ENCODE data around the gene SCO2. TPM values are rescaled to one million over a fixed set of nuclear protein-coding genes. Genes with fewer than 3 reads are reported as not detected.

Gene SCO2
- total and polyA plus RNA-seq, 2 of the 13 experiments (the other 11 are each of a cell fraction or from before 2014, with no cell fraction given), result 0.32 to 3.7 TPM

DNA sequence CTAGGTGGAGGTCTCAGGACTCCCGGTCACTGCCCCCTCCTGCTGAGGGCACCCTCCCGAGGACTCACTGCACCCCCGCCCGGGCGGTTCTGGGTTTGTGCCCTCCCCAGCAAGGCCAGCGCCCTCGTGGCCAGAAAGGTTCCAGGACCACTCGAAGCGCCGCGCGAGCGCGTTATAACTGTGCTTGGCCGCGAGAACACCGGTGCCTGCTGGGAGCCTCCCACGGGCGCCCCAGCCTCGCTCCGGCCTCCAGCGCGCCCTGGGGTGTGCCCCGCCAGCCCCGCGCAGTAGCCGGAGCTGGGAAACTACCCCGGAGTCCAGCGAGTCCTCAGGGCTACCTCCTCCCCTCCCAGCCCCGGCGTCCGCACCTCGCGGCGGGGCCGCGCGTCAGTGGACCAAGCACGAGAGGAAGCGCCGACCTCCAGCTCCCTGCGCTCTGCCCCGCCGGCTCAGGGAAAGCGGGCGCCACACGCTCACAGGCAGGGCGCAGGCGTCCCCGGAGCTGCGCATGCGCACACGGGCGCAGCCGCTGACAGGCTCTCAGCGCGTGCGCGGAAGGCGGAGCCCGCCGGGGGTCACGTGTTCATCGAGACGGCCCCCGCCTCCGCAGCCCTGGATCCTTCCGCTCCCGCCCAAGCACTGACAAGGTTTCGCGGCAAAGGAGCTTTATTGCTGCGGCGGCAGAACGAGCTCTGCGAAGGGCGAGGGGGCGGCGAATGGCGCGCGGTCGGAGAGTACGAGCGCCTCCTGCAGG lies at the start of gene SCO2 (continued):
- no peak for TF ChIP-seq ZNF713 (CRISPR knock-in tag; IDR thresholded peaks at IDR 0.05)
- no peak; the same call in 1 of the 2 replicates for TF ChIP-seq ZNF83 (CRISPR knock-in tag; IDR thresholded peaks at IDR 0.05; ENCODE audit: borderline replicate concordance)
- no peak for TF ChIP-seq PRPF4 (IDR thresholded peaks at IDR 0.05; ENCODE audit: low read depth, low read length, poor library complexity, severe bottlenecking)
- TF ChIP-seq HOXA3 (CRISPR knock-in tag; IDR thresholded peaks at IDR 0.05), result peak; percentile 72; the same call in 1 of the 2 replicates
- no peak; the same call in 1 of the 2 replicates for TF ChIP-seq NFE2L1 (CRISPR knock-in tag; IDR thresholded peaks at IDR 0.05; ENCODE audit: borderline replicate concordance)
- no peak for TF ChIP-seq PHF5A (CRISPR knock-in tag; IDR thresholded peaks at IDR 0.05; ENCODE audit: low read depth, unreplicated experiment)
- peak; percentile 81 for TF ChIP-seq GABPB1 (CRISPR knock-in tag; IDR thresholded peaks at IDR 0.05)
- TF ChIP-seq DMAP1 (CRISPR knock-in tag; IDR thresholded peaks at IDR 0.05), result peak; percentile 87
- TF ChIP-seq, protein P1, sequence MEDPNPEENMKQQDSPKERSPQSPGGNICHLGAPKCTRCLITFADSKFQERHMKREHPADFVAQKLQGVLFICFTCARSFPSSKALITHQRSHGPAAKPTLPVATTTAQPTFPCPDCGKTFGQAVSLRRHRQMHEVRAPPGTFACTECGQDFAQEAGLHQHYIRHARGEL (CRISPR knock-in tag; IDR thresholded peaks at IDR 0.05), result no peak; the same call in 1 of the 2 replicates
- TF ChIP-seq ZFP36L2 (CRISPR knock-in tag; IDR thresholded peaks at IDR 0.05), result no peak
- TF ChIP-seq ZNF773 (CRISPR knock-in tag; IDR thresholded peaks at IDR 0.05; ENCODE audit: borderline replicate concordance), result peak; percentile 58; the same call in 1 of the 2 replicates
- TF ChIP-seq KAT2B (IDR thresholded peaks at IDR 0.05; ENCODE audit: borderline replicate concordance, low read depth, low read length), result no peak
- peak; percentile 91 for TF ChIP-seq ZNF598 (CRISPR knock-in tag; IDR thresholded peaks at IDR 0.05; ENCODE audit: borderline replicate concordance)
- TF ChIP-seq, protein P2, sequence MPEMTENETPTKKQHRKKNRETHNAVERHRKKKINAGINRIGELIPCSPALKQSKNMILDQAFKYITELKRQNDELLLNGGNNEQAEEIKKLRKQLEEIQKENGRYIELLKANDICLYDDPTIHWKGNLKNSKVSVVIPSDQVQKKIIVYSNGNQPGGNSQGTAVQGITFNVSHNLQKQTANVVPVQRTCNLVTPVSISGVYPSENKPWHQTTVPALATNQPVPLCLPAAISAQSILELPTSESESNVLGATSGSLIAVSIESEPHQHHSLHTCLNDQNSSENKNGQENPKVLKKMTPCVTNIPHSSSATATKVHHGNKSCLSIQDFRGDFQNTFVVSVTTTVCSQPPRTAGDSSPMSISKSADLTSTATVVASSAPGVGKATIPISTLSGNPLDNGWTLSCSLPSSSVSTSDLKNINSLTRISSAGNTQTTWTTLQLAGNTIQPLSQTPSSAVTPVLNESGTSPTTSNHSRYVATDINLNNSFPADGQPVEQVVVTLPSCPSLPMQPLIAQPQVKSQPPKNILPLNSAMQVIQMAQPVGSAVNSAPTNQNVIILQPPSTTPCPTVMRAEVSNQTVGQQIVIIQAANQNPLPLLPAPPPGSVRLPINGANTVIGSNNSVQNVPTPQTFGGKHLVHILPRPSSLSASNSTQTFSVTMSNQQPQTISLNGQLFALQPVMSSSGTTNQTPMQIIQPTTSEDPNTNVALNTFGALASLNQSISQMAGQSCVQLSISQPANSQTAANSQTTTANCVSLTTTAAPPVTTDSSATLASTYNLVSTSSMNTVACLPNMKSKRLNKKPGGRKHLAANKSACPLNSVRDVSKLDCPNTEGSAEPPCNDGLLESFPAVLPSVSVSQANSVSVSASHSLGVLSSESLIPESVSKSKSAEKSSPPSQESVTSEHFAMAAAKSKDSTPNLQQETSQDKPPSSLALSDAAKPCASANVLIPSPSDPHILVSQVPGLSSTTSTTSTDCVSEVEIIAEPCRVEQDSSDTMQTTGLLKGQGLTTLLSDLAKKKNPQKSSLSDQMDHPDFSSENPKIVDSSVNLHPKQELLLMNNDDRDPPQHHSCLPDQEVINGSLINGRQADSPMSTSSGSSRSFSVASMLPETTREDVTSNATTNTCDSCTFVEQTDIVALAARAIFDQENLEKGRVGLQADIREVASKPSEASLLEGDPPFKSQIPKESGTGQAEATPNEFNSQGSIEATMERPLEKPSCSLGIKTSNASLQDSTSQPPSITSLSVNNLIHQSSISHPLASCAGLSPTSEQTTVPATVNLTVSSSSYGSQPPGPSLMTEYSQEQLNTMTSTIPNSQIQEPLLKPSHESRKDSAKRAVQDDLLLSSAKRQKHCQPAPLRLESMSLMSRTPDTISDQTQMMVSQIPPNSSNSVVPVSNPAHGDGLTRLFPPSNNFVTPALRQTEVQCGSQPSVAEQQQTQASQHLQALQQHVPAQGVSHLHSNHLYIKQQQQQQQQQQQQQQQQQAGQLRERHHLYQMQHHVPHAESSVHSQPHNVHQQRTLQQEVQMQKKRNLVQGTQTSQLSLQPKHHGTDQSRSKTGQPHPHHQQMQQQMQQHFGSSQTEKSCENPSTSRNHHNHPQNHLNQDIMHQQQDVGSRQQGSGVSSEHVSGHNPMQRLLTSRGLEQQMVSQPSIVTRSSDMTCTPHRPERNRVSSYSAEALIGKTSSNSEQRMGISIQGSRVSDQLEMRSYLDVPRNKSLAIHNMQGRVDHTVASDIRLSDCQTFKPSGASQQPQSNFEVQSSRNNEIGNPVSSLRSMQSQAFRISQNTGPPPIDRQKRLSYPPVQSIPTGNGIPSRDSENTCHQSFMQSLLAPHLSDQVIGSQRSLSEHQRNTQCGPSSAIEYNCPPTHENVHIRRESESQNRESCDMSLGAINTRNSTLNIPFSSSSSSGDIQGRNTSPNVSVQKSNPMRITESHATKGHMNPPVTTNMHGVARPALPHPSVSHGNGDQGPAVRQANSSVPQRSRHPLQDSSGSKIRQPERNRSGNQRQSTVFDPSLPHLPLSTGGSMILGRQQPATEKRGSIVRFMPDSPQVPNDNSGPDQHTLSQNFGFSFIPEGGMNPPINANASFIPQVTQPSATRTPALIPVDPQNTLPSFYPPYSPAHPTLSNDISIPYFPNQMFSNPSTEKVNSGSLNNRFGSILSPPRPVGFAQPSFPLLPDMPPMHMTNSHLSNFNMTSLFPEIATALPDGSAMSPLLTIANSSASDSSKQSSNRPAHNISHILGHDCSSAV (CRISPR knock-in tag; IDR thresholded peaks at IDR 0.05; ENCODE audit: borderline replicate concordance), result peak; percentile 63; the same call in 1 of the 2 replicates
- TF ChIP-seq FOSL1 (CRISPR knock-in tag; IDR thresholded peaks at IDR 0.05; ENCODE audit: borderline replicate concordance), result no peak
- peak in 1 of 2 experiments; percentile 47; a peak in 2 of 4 replicates for TF ChIP-seq POLR2A (IDR thresholded peaks at IDR 0.05; ENCODE audit: insufficient read depth in 1 of 2, low read depth in 2 of 2, low read length in 2 of 2)
- TF ChIP-seq ZKSCAN5 (CRISPR knock-in tag; IDR thresholded peaks at IDR 0.05), result no peak
- TF ChIP-seq KDM5B (CRISPR knock-in tag; IDR thresholded peaks at IDR 0.05; ENCODE audit: borderline replicate concordance), result peak; percentile 79; the same call in 1 of the 2 replicates
- TF ChIP-seq ZNF430 (CRISPR knock-in tag; IDR thresholded peaks at IDR 0.05), result peak; percentile 4; the same call in 1 of the 2 replicates
- TF ChIP-seq BRCA1 (CRISPR knock-in tag; IDR thresholded peaks at IDR 0.05), result no peak
- peak; percentile 57; the same call in 1 of the 2 replicates for TF ChIP-seq SP4 (CRISPR knock-in tag; IDR thresholded peaks at IDR 0.05)
- no peak for TF ChIP-seq SOX6 (IDR thresholded peaks at IDR 0.05)
- TF ChIP-seq SOX6 (CRISPR knock-in tag; IDR thresholded peaks at IDR 0.05), result 0 out of 2 replicates have a peak, but pooled peaks have one; percentile 28
- TF ChIP-seq ZNF24 (IDR thresholded peaks at IDR 0.05), result no peak

Measured in HepG2 (cell line).